Testis (tissue), 2 donors: Measurements from ENCODE around the gene ACSF2.

Experiments
- CTCF ChIP-seq, 3 experiments: fragments of 450-650 bp in 2 of 3; fragments of 200-600 bp in 1 of 3; sonication (generic) in 1 of 3; IDR thresholded peaks; one replicate each; pipeline ENCODE4 v1.5.1; 2016 to 2019; ENCODE audit warnings: antibody characterized with exemption in 3 of 3, mild to moderate bottlenecking in 2 of 3, moderate library complexity in 1 of 3
- POLR2A ChIP-seq: fragments of 450-650 bp; IDR thresholded peaks from one replicate; pipeline ENCODE4 v1.6.1; 2017; ENCODE audit warnings: antibody characterized with exemption, mild to moderate bottlenecking, moderate library complexity

- TF ChIP-seq CTCF (IDR thresholded peaks at IDR 0.05): no peak
- no peak for TF ChIP-seq POLR2A
Observed at GRCh38 chr17:50468304-50469207, 42.5 kb downstream of the ACSF2 start, which contains the start of gene CHAD.
